Epithelial cell of umbilical artery (primary cell): ENCODE measurements around the gene ZSCAN23. TPM values are rescaled to one million over a fixed set of nuclear protein-coding genes. Genes with fewer than 3 reads are reported as not detected.

Source experiments
- total RNA-seq: library from RNA; depleted of rRNA; stranded (reverse); fragments of >200 nt; gene quantifications from 2 replicates; pipeline ENCODE4 v1.2.3, GENCODE V29; 2014

ZSCAN23 gene
- 0.15 and 0.97 TPM in 2 replicates for total RNA-seq

DNA sequence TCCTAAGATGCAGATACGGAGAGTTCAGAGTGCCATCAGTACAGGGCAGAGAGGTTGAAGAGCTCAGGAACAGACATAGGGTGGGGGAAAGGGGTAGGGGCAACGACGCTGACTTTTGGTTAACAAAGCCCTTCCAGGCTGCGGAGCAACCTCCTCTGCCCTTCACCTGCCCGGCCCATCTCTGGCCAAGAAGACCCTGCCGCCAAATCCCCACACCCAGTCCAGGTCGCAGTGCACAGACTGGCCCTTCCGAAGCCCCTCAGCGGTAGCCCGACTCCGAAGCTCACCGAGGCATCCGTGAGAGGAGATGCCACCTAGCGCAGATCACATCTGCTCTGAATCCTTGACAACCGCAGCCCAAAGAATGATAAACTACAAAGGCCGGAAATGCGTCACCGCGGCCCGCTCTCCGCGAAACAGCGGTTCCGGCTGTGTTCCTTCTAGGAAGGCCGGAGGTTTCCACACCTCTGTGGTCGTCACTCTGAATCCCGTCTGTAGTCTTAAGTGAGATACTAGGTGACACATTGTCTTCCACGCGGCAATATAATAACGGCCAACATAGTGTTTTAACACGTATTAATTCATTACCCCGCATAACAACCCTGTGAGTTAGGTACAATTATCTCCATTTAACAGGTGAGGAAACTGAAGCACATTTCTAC lies at the start of gene ZSCAN23:
ZSCAN23 (minus strand) TSS at position 380 of the 662 bp plus-strand sequence. CDS start 7,225 bp downstream, outside the sequence.

GRCh38 chr6:28399350-28400121 lies 43.8 kb downstream of the ZSCAN23 start, which contains the start of gene ZSCAN12:
ZSCAN12 (minus strand) TSS chr6:28399747; CDS start chr6:28398405, 1,342 bp downstream.

Other genes with a start within 250 kb of the ZSCAN23 start
- gene ZSCAN9, start 218.2 kb downstream of the ZSCAN23 start, total RNA-seq: 14.6 and 17.9 TPM in 2 replicates
- 4.7 and 5.2 TPM in 2 replicates for gene ZKSCAN4, start 191.2 kb downstream of the ZSCAN23 start, total RNA-seq
- gene NKAPL, start 184.2 kb downstream of the ZSCAN23 start, total RNA-seq: 0.30 and 0.32 TPM in 2 replicates
- 10.4 and 26.1 TPM in 2 replicates for gene ZSCAN26, start 176.3 kb downstream of the ZSCAN23 start, total RNA-seq
- 7.5 and 9.0 TPM in 2 replicates for gene PGBD1, start 161.9 kb downstream of the ZSCAN23 start, total RNA-seq
- 14.3 and 15.7 TPM in 2 replicates for gene ZSCAN31, start 107.3 kb downstream of the ZSCAN23 start, total RNA-seq
- 1.9 and 5.5 TPM in 2 replicates for gene ZKSCAN3, start 93.5 kb downstream of the ZSCAN23 start, total RNA-seq
- gene ZSCAN12, start 43.7 kb downstream of the ZSCAN23 start, total RNA-seq: 5.2 and 6.8 TPM in 2 replicates
- not detected in 2 replicates for gene GPX6, start 72.3 kb upstream of the ZSCAN23 start, total RNA-seq
- not detected in 2 replicates for gene GPX5, start 82.4 kb upstream of the ZSCAN23 start, total RNA-seq